ENCODE results near the gene CHKA.
A peak's percentile ranks its signal among the peaks of the same experiment; 100 is the strongest.
"Not testable (repeated sequence)": the region's sequence is repeated elsewhere in the genome, so short reads cannot be mapped to it uniquely, and the experiment has no call there.

Gene CHKA

DNA sequence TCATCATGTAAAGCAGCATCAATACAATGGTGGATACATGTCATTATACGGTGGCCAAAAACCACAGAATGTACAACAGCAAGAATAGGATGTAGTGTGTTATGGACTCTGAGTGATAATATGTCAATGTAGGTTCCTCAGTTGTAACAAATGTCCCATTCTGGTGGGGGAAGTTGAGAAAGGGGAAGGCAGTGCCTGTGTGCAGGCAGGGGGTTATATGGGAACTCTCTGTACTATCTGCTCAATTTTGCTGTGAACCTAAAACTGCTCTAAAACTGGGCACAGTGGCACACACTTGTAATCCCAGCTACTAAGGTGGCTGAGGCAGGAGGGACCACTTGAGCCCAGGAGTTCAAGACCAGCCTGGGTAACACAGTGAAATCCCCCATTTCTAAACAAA is 5.9 kb downstream of the CHKA start:
- no peak for DNase-seq

DNA sequence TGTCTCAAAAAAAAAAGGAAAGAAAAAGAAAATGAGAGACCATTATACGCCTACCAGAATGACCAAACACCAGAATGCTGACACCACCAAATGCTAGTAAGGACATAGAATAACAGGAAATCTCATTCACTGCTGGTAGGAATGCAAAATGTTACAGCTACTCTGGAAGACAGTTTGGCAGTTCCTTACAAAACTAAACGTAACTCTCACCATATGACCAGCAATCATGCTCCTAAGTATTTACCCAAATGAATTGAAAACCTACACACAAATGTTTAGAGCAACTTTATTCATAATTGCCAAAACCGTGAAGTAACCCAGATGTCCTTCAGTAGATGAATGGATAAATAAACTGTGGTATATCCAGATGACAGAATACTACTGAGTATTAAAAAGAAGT is 7.2 kb downstream of the CHKA start:
- DNase-seq: no peak

DNA sequence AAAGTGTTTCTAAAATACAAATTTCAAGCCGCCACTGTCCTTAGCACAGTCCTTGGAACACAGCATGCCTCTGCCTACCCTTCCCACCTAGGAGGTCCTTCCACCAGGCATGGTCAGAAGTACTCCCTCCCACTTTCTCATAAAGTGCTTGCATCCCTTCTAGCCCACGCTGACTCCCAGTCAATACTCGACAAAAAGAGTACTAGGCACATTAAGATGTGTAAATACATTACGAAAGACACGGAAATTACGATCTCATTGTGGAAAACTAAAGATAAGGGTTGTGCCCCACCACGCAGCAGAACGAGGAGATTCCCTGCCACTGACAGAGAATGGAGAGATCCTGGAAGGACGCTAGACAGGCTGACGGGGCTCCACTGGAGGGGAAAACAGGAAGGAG is 13.5 kb downstream of the CHKA start:
- no peak for DNase-seq

DNA sequence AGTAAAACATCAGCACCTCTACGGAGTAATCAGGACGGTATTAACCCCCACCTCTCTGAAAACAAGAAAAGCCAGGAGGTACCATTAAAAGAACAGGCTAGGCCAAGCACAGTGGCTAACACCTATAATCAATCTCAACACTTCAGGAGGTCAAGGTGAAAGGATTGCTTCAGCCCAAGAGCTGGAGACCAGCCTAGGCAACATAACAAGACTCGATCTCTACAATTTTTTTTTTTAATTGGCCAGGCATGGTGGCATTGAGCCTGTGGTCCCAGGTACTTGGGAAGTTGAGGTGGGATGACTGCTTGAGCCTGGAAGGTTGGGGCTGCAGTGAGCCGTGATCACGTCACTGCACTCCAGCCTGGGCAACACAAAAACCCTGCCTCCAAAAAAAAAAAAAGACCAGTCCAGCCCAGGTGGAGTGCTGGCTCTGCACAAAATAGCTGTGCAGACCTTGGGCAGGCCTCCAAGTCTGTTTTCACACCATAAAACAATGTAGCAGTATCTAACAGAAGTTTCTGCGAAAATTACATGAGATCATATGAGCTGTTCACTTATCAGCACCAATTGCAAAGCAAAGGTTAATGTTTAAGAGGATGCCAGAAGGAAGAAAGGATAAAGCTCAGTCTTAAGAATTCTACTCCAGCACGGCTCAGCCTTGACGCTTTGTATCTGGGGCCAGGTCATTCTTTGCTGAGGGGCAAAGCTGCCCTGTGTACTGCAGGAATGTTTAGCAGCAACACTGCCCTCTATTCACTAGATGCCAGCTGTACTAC is 14.8 kb downstream of the CHKA start:
- DNase-seq: no peak

DNA sequence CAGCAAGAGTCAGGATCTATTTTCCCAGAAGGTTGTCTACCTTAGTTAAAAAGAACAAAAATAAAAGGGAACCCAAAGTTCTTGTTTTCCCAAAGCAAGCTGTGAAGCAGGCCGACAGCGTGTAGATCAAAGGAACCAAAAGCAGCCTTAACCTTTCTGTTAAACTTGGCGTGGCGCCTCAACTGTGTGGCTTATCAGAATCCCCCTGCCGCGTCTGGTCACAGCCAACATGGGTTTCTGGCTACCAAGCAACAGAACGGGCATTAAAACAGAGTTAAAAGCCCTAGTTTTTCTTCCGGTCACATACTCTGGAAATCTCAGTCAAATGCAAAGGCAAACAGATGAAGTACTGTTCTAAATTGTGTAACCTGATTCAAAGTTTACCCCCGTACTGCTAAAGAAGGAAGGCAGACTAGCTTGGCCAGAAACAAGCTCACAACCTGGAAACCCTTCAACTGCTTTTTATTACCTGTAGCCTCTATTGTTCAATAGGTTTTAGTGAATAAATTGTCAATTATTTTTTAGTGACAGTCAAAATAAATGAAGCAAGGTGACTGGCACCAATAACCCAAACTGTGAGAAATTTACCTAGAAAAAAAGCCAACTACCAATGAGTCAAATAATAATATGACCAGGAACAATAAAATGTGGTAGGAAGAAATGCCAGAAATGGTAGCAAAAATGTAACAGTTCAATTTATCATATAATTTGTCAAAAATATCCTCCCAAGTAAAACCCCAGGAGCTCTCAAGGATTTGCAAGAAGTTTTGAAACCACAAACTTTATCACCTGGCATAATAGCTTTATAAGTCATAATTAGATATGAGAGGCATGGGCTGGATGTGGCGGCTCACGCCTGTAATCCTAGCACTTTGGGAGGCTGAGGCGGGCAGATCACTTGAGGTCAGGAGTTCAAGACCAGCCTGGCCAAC is 21.4 kb downstream of the CHKA start:
- no peak for DNase-seq

DNA sequence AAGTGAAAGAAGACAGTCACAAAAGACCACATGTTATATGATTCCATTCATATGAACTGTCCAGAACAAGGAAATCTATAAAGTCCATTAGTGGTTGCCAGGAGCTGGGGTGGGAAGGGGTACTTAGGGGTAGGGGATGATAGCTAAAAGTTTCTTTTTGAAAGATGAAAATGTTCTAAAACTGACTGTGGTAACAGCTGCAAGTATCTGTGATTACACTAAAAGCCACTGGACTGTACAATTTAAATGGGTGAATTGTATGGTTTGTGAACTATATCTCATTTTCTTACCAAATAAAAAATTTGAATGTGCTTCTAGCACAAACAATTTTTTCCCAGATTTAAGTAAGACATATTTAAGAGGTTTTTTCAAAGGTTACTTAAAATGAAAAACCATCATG is 22.1 kb downstream of the CHKA start:
- no peak for DNase-seq

DNA sequence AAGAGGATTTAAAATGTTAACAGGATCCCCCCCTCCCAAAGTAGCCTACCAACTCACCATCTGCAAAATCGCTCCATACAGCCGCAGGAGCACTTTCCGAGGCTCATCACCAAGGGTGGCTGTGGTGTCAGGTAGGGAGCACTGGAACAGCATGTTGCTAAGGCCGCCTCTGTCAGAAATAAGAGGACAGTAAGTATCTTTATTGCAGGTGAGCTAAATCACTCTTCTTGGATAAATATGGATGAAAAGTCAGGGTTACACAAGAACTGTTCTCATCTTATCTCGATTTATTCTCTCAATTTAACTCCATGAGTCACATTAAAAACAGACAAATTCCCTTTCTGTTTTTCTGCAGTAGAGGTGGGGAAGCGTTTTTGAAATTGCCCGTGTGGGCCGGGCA is 24.2 kb downstream of the CHKA start:
- no peak for DNase-seq

DNA sequence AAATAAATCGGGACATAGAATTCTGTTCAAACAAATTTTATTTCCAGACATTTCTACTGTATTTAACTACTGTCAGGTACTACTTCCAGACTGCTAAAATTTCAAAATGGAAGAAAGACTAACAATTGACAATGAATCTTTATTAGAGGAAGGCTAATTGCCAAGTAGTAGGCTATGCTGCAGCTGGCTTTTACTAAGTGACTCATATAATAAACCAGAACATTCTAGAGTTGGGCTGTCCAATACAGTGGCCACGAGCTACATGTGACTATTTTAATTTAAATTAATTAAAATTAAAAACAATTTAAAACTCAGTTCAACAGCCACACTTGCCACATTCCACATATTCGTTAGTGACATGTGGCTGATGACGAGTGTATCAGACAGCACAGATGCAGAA is 27.6 kb downstream of the CHKA start:
- no peak for DNase-seq

DNA sequence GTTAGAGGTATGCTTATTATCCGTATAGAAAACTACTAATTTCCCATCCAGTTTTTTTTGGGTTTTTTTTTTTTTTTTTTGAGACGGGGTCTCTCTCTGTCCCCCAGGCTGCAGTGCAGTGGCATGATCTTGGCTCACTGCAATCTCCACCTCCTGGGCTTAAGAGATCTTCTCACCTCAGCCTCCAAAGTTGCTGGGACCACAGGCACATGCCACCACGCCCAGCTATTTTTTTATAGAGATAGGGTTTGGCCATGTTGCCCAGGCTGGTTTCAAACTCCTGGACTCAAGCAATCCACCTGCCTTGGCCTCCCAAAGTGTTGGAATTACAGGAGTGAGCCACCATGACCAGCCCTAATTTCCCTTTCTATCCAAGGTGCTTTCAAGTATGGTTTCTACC is 28.2 kb downstream of the CHKA start:
- not testable (repeated sequence) for DNase-seq

DNA sequence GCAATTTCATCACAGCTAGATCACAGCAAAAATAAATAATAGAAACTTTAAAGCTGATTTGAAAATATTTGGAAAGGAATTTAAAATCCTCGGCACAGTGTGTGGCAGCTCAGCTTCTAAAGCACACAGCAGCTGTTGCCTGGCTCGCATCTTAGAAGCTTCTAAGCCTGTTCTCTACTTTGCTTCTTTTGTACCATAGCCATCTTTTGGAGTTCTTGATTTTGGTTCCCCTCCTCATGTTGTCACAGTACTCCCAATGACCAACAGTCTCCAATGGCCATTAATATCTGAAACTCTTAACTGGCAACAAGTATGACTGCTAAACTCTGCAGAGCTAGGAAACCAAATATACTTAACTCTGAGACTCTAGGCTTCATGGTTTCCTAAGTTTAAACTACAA is 28.8 kb downstream of the CHKA start:
- DNase-seq: no peak

DNA sequence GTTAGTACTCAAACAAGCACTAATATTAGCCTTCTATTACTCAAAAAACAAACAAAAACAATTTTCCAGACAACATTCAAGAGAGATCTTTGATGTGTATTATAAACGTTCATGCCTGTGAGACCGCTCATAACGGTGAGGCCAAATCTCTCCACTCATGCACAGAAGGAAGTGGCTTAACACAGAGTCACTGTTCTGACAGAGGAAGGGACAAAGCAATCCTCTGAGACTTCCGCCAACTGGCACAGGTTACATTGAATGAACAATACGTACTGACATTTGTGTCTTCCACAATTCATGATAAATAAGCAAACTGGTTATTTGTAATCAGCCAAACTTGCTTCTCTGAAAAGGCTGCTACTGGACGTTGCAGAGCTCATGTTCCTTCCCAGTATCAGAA is 30.5 kb downstream of the CHKA start:
- no peak for DNase-seq

DNA sequence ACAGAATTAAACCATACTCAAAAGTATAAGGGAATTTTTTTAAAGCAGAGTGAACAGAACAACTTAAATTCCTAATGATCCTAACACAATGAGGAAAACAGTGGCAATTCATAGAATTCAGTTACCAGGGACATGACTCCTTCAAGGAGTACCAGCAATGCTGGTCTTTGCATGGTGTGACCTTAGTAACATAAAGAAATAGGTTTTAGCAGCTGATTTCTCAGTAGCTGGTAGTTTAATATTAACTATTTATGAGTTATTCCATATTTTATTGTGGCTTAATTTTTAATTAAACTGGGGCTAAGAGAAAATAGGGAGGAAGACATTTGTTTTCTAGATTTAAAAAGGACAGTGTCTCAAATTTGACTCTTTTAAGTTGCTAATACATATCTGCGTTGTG is 30.9 kb downstream of the CHKA start:
- DNase-seq: no peak

DNA sequence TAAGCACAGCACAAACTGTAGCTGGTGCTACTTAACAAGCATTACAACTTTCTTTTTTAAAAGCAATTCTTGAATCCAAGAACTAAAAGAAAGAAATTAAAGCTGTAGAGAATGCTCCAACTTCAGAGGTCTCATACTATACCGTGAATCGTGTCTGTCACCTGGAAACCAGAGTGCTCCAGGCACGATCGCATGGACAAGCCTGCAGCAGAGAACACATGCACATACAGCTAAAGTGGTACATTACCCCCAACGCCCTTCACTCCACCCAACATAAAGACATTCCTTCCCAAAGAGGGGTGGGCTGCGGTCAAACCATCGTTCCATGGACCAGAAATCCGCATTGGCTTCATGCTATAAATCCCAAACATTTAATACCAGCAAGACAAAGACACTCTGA is 31.5 kb downstream of the CHKA start:
- no peak for DNase-seq

DNA sequence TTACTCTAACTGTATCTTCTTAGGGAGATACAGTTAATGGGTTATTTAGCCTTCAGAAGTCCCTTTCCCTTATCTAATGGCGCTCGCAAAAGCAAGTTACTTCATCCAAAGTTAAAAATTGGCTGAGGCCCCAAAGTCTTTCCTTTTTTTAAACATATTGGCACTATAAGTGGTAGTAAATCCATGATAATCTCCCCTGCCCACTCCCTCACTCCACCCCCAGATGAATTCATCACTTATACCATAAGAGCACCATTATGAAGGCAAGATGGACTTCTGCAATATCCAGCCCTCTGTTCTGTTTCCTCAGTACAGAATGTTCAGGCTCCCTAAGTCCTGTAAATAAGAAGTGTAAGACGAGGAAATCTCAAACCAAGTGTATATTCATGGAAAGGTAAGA is 37.7 kb downstream of the CHKA start:
- no peak for DNase-seq

DNA sequence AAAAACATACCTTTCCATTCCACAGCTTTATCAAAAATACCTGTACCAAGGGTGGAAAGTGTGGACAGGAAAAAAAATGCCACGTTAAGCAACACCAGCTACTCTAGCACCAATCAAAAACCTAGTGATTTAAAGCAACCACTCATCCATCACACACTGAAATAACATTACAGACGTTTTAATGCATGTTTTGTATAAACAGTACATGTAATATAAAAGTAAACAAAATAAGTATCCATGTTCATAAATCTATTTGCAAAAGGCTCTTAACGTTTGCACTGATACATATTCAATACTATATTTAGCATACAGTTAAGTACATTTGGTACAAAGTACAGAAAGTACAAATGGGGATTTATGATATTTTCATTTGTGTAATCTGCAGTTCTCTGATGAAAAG is 38.7 kb downstream of the CHKA start:
- DNase-seq: no peak

DNA sequence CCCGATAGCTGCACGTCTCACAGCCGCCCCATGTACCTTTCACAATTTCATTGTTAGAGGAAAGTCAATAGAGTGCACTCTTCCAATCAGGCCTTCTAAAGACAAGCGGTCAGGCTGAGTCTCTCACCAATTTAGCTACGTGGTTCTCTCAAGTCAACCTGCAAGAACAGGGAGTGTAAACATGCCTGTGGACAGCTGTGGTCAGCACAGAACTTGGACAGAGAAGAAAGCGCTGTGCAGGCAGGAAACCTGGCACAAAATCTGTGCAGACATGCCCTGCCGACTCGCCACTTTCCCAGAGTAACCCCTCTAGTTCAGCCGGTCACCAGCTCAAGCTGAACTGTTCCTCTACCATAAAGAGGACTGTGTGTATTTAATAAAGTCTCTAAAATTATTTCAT is 39.5 kb downstream of the CHKA start:
- no peak for DNase-seq

DNA sequence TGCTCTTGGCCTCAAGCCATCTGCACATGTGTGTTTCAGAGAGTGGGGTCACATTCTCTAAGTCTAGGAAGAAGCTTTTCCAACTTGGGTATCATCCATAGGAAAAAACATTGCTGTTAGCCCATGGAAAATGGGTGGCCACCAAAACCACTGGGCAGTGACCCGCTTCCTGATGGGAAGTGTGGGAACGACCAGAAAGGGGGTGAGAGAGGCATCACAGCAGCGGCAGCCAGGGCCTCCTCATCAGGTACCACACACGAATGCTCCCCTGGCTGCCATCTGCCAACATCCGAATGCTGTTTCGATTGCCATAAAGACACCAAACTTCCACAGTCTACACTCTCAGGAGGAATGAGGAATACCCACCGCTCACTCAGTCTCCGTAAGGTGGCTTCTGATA is 40.3 kb downstream of the CHKA start:
- DNase-seq: no peak

DNA sequence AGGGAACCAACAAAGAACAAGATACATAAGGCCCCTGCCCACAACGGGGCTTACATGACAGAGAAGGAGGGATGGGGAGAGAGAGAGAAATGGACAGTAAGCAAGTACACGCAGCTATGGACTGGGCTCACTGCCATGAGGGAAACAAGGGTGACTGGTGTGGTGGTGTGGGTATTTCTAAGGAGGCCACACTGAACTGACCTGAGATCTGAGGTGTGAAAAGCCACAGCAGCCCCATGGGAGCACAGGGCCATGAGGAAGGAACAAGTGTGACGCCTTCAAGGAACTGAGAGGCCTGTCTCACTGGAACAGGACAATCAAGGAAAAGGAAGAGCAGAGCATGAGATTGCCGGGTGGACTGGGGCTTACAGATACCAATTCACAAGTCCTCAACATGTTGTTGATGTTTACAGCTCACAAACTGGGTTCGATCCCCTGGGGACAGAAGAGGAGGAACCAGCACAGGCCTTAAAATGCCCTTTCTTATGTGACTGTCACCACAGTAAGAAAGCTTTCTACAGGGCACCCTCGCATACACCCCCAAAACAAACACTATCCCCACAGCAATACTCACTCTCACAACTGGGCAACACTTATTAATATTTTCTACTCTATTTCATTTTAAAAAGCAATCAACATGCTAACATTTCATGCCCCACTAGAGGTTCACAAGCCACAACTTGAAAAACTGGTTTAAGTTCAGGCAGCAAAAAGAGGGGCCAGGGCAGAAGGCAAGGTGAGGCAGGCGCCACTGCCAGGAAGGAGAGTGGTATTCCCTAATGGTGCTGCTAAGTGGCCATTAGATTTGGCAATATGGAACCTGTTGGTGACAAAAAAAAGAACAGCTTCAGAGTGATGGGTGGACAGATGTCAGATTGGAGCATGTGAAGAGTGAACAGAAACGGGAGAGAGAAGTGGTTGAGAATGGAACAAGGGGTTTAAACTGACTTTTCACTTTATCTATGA is 43.3 kb downstream of the CHKA start:
- peak; percentile 11 for DNase-seq

DNA sequence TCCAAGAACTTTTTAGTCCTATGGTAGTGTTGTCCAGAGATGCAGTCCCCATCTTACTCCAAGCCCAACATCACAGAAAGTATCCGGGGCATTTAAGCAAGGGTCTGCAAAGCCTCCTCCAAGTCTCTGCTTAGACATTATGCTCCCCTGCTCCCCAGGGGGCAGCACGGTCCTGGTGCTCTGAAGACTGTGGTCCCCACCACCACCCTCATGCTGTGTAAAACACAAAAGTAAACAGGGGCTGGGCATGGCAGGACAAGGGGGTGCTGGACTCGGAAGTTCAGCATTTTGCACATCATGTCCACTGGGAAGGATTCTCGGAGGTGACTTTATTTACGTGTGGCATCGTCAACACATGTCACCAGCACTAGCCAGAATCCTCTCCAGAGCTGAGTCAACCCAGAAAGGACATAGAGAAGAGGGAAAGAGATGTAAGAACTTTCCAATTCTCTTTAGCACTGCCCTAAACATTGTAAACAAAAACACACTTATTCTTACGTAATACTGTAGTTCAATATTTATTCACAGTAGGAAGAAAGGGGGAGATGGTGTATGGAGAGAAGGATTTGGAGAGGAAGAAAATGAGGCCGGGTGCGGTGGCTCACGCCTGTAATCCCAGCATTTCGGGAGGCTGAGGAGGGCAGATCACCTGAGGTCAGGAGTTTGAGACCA is 44.7 kb downstream of the CHKA start:
- DNase-seq: no peak

DNA sequence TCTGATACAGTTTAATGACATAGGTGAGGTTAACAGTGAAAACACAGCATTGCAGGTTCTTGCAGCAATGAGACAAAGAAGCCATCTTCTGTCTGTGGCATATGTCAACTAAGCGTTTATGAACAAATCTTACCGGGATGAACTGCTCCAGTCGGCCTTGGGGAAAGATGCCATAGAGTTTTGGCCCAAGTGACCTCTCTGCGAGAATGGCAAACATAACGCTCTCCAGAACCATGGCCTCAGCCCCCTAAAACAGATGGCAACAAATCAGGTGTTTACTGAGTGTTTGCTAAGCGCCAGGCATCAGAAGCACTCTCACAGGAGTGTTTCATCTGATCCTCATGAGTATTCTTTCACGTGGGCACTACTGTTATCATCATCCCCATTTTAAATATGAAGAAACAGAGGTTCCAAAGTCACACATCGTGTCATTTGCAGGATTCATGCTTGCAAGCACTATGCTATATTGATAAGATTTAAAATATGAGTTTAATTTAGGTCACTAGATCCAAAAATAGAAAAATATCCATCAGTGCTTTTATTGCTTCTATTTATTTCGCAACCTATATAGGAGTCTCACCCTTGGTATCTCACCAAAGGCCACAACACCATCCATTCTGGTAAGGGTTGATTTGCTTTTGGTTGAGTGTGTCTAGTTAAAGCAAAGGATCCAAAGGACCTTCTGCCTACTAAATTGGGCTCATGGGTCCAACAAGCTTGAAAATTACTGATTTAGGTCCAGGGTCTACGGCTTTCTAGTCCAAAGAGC is 46.4 kb downstream of the CHKA start:
- peak; percentile 14 for DNase-seq

DNA sequence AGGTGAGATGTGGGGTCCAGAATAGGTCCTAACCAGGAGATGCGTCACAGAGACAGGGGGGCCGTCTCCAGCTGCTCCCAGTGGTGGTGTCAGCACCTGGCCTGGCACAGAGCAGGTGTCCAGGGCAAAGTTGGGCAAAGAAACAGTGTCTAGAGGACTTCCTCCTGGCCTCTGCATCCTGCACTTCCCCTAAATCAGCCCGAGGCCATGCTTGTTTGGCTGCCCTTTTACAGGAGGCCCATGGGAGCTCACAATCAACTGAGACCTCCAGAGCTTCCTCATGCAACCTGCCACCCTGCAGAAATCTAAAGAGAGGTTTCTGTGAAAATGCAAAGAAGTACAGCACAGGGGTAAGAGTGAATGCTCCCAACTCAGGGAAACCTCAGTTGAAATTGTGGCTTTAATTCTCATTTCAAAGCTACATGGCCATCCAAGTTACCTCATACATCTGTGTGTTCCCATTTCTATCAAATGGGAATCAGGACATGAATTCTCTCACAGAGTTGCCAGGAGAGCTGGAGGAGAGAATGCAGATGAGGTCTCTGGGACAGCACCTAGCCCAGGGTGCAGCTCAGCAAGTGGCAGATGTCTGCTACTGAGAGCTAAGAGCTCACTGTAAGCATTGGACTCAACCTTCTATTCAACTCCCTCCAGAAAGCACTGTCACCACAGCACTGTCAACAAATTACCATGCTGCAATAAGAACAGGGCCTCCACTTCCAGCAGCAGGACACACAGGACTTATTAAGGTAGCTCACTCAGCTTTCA is 49.7 kb downstream of the CHKA start:
- DNase-seq: no peak

Measured in NCI-H2171 treated with DMSO at 0.1 percent for 48 hours (cell line).